ENCODE measurements around the gene TNFRSF21.
A peak's percentile ranks its signal among the peaks of the same experiment; 100 is the strongest.

Gene TNFRSF21

GRCh38 chr6:47246551-47246950 is 63.2 kb downstream of the TNFRSF21 start:
- no peak for TF ChIP-seq Cebpa-rat (IDR thresholded peaks at IDR 0.05)
- Histone ChIP-seq H3K36me3 (peaks cover 14% of the 10 kb centered on the region), H3K4me2 (peak overlapping the region; percentile 79), H4K20me1 (no peaks in the 10 kb centered on the region), H3K4me3 (peak overlapping the region; percentile 51), H3K27me3 (no peaks in the 10 kb centered on the region), H3K9ac (peak overlapping the region; percentile 89), H3K4me1 (peaks cover 96% of the 10 kb centered on the region), H3K27ac (peak overlapping the region; percentile 98), H3K9me3 (no peaks in the 10 kb centered on the region; the same call in 1 of the 2 replicates)

- Histone ChIP-seq H4K20me1 (no peaks in the 10 kb centered on the region), H3K27me3 (no peaks in the 10 kb centered on the region), H3K4me3 (peak overlapping the region; percentile 51; the same call in 1 of the 2 replicates), H3K9ac (peak overlapping the region; percentile 89), H3K9me3 (no peaks in the 10 kb centered on the region; the same call in 1 of the 2 replicates), H3K27ac (peak overlapping the region; percentile 98), H3K36me3 (peaks cover 7% of the 10 kb centered on the region; the same call in 1 of the 2 replicates), H3K4me1 (peaks cover 96% of the 10 kb centered on the region), H3K4me2 (peak overlapping the region; percentile 79)
- no peak for TF ChIP-seq Cebpa-rat (IDR thresholded peaks at IDR 0.05)
Observed at GRCh38 chr6:47245745-47246371, 63.8 kb downstream of the TNFRSF21 start.

GRCh38 chr6:47242483-47243386 is 67.0 kb downstream of the TNFRSF21 start:
- TF ChIP-seq Cebpa-rat (IDR thresholded peaks at IDR 0.05), result no peak
- Histone ChIP-seq H3K4me1 (peaks cover 86% of the 10 kb centered on the region), H3K36me3 (peaks cover 29% of the 10 kb centered on the region), H3K9me3 (no peaks in the 10 kb centered on the region; the same call in 1 of the 2 replicates), H4K20me1 (no peaks in the 10 kb centered on the region), H3K4me2 (peak overlapping the region; percentile 79), H3K9ac (peak overlapping the region; percentile 74; the same call in 1 of the 2 replicates), H3K27ac (peak overlapping the region; percentile 98), H3K4me3 (no peak overlapping the region), H3K27me3 (no peaks in the 10 kb centered on the region)

- H3K9ac ChIP-seq, result peak overlapping the region; percentile 74
- no peaks in the 10 kb centered on the region for H4K20me1 ChIP-seq
- H3K4me2 ChIP-seq, result peak overlapping the region; percentile 79
- peak overlapping the region; percentile 98 for H3K27ac ChIP-seq
- no peak for TF ChIP-seq Cebpa-rat (IDR thresholded peaks at IDR 0.05)
- peaks cover 32% of the 10 kb centered on the region for H3K36me3 ChIP-seq
- H3K4me3 ChIP-seq, result no peak overlapping the region
- no peaks in the 10 kb centered on the region; the same call in 1 of the 2 replicates for H3K9me3 ChIP-seq
- H3K4me1 ChIP-seq, result peaks cover 81% of the 10 kb centered on the region
- no peaks in the 10 kb centered on the region for H3K27me3 ChIP-seq
Observed at GRCh38 chr6:47241742-47242482, 67.8 kb downstream of the TNFRSF21 start.

- Histone ChIP-seq H3K27me3 (no peaks in the 10 kb centered on the region), H3K9ac (no peak overlapping the region), H3K4me3 (no peak overlapping the region), H4K20me1 (no peaks in the 10 kb centered on the region), H3K36me3 (peaks cover 47% of the 10 kb centered on the region), H3K27ac (peak overlapping the region; percentile 98), H3K9me3 (no peaks in the 10 kb centered on the region; the same call in 1 of the 2 replicates), H3K4me1 (peaks cover 79% of the 10 kb centered on the region), H3K4me2 (peak overlapping the region; percentile 79)
- TF ChIP-seq Cebpa-rat (IDR thresholded peaks at IDR 0.05), result no peak
Observed at GRCh38 chr6:47240277-47240890, 69.3 kb downstream of the TNFRSF21 start.

- peak overlapping the region; percentile 5; the same call in 1 of the 2 replicates for H3K9ac ChIP-seq
- H3K36me3 ChIP-seq, result peaks cover 55% of the 10 kb centered on the region
- H3K4me3 ChIP-seq, result no peak overlapping the region
- peak overlapping the region; percentile 41 for H3K4me2 ChIP-seq
- peaks cover 70% of the 10 kb centered on the region for H3K4me1 ChIP-seq
- H3K9me3 ChIP-seq, result no peaks in the 10 kb centered on the region; the same call in 1 of the 2 replicates
- no peak for TF ChIP-seq Cebpa-rat (IDR thresholded peaks at IDR 0.05)
- H3K27ac ChIP-seq, result peak overlapping the region; percentile 24; the same call in 1 of the 2 replicates
- H4K20me1 ChIP-seq, result no peaks in the 10 kb centered on the region
- H3K27me3 ChIP-seq, result no peaks in the 10 kb centered on the region
Observed at GRCh38 chr6:47239546-47239945, 70.2 kb downstream of the TNFRSF21 start.

- Histone ChIP-seq H3K36me3 (peaks cover 58% of the 10 kb centered on the region), H3K27me3 (no peaks in the 10 kb centered on the region), H3K9ac (no peak overlapping the region), H3K9me3 (no peaks in the 10 kb centered on the region), H3K4me3 (no peak overlapping the region), H3K4me1 (peaks cover 60% of the 10 kb centered on the region), H3K4me2 (no peak overlapping the region), H3K27ac (0 out of 2 replicates have a peak overlapping the region, but pooled peaks have one; percentile 15), H4K20me1 (no peaks in the 10 kb centered on the region)
- no peak for TF ChIP-seq Cebpa-rat (IDR thresholded peaks at IDR 0.05)
Observed at GRCh38 chr6:47238456-47238995, 71.2 kb downstream of the TNFRSF21 start.

- Histone ChIP-seq H3K4me2 (no peak overlapping the region), H3K4me3 (no peak overlapping the region)
- TF ChIP-seq Cebpa-rat (IDR thresholded peaks at IDR 0.05), result no peak
Observed at GRCh38 chr6:47237196-47237595, 72.5 kb downstream of the TNFRSF21 start.

More at GRCh38 chr6:47237196-47237595, 72.5 kb downstream of the TNFRSF21 start:
- peaks cover 55% of the 10 kb centered on the region for H3K4me1 ChIP-seq
- H3K9ac ChIP-seq, result no peak overlapping the region
- H3K27me3 ChIP-seq, result no peaks in the 10 kb centered on the region
- no peaks in the 10 kb centered on the region for H4K20me1 ChIP-seq
- no peaks in the 10 kb centered on the region for H3K9me3 ChIP-seq
- no peak overlapping the region for H3K27ac ChIP-seq
- peaks cover 68% of the 10 kb centered on the region for H3K36me3 ChIP-seq

All from BLaER1 (cell line).